Neural crest cell (in vitro differentiated cells): ENCODE measurements around the gene DOCK8. TPM values are rescaled to one million over a fixed set of nuclear protein-coding genes. Genes with fewer than 3 reads are reported as not detected.

Experiments used
- DNase-seq: peaks from one replicate; pipeline ENCODE4 v3.0.0; 2021; ENCODE audit warnings: low read depth, mixed read lengths, low spot score
- H3K27ac Mint-ChIP-seq: one replicate; pipeline ENCODE4 v1.8.0; 2021; ENCODE audit warnings: mild to moderate bottlenecking, mixed read lengths; ENCODE audit not compliant: unreplicated experiment
- H3K27me3 Mint-ChIP-seq: 2 replicates; pipeline ENCODE4 v1.8.0; 2021; ENCODE audit warnings: low read depth, mild to moderate bottlenecking, mixed read lengths
- H3K36me3 Mint-ChIP-seq: 2 replicates; pipeline ENCODE4 v1.8.0; 2021; ENCODE audit warnings: low read depth, mild to moderate bottlenecking, mixed read lengths
- H3K4me1 Mint-ChIP-seq: 2 replicates; pipeline ENCODE4 v1.8.0; 2021; ENCODE audit warnings: mixed read lengths
- H3K4me3 Mint-ChIP-seq: one replicate; pipeline ENCODE4 v1.8.0; 2021; ENCODE audit warnings: mild to moderate bottlenecking, mixed read lengths
- H3K9me3 Mint-ChIP-seq: 2 replicates; pipeline ENCODE4 v1.8.0; 2021; ENCODE audit warnings: mixed read lengths
- total RNA-seq: library from RNA; stranded (reverse); gene quantifications from 2 replicates; pipeline ENCODE4 v1.2.1, GENCODE V29; 2021
- TF ChIP-seq, protein P1 (sequence below): fragments of 200-600 bp; sonication (generic); conservative IDR thresholded peaks from 2 replicates; pipeline ENCODE4 v1.5.0; 2021; ENCODE audit warnings: antibody characterized with exemption, mild to moderate bottlenecking

Gene DOCK8
- total RNA-seq, 1 donor from 2014 or later: 0.58 TPM

DNA sequence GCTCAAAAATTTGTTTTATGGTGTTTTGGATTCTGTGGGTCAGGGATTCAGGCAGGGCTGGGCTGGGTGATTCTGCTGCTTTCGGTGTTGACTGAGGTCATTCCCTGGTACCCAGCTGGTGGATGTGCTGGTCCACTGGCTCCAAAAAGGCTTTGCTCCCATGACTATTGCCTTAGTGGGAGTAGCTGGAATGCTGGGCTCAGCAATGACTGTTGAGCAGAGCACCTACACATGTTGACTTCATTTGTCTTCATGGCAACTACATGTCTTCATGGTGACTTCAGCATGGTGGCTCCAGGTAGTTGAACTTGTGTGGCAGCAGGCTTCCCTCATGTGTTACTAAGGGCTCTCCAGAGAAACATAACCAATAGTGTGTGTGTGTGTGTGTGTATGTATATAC is 297.2 kb downstream of the DOCK8 start:
- no peak overlapping the region for H3K27ac Mint-ChIP-seq
- peaks cover 5% of the 10 kb centered on the region for H3K27me3 Mint-ChIP-seq
- peaks cover 4% of the 10 kb centered on the region for H3K36me3 Mint-ChIP-seq
- peaks cover 6% of the 10 kb centered on the region for H3K9me3 Mint-ChIP-seq
- peaks cover 7% of the 10 kb centered on the region for H3K4me1 Mint-ChIP-seq
- DNase-seq: no peak
- H3K4me3 Mint-ChIP-seq: no peak overlapping the region
- TF ChIP-seq, protein P1, sequence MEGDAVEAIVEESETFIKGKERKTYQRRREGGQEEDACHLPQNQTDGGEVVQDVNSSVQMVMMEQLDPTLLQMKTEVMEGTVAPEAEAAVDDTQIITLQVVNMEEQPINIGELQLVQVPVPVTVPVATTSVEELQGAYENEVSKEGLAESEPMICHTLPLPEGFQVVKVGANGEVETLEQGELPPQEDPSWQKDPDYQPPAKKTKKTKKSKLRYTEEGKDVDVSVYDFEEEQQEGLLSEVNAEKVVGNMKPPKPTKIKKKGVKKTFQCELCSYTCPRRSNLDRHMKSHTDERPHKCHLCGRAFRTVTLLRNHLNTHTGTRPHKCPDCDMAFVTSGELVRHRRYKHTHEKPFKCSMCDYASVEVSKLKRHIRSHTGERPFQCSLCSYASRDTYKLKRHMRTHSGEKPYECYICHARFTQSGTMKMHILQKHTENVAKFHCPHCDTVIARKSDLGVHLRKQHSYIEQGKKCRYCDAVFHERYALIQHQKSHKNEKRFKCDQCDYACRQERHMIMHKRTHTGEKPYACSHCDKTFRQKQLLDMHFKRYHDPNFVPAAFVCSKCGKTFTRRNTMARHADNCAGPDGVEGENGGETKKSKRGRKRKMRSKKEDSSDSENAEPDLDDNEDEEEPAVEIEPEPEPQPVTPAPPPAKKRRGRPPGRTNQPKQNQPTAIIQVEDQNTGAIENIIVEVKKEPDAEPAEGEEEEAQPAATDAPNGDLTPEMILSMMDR: no peak

DNA sequence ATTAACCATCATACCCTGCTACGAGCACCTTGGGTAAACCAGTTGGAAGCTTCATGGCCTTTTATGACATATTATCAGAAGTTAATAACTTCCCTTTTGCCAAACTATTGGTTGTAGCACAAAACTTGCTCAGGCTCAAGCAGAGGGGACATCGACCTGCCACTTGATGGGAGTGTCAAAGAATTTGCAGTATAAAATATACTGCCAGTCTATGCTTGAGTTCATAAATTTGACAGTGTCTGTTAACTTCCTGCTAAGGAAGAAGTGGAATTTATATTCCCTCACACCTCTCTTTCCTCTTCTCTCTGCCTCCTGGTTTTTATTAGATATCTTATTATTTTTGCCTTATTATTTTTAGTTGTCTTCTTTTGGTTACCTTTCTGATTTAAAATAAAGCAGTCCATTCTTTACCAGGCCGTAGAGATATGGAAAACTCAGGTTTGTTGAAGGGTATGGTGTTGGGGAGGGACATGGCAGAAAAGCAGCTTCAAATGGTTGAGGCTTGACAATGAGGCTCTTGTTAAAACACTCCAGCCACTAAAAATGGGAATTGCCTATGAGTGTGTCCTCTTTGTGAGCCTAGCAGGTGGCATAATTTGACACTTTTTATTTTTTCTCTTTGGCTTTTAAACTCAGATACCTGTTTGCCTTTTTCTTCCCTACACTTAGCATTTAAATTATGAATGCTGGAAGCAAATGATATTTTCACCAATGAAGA is 298.0 kb downstream of the DOCK8 start:
- TF ChIP-seq, protein P1: no peak
- H3K9me3 Mint-ChIP-seq: peaks cover 6% of the 10 kb centered on the region
- no peak for DNase-seq
- peaks cover 5% of the 10 kb centered on the region for H3K27me3 Mint-ChIP-seq
- H3K4me3 Mint-ChIP-seq: no peak overlapping the region
- peaks cover 4% of the 10 kb centered on the region for H3K36me3 Mint-ChIP-seq
- H3K4me1 Mint-ChIP-seq: peaks cover 7% of the 10 kb centered on the region
- H3K27ac Mint-ChIP-seq: no peak overlapping the region

Other genes with a start within 250 kb of the DOCK8 start
- gene WASHC1, start 185.4 kb upstream of the DOCK8 start, total RNA-seq: 18.4 and 18.5 TPM in 2 replicates
- 0.36 and 0.77 TPM in 2 replicates for gene FOXD4, start 96.4 kb upstream of the DOCK8 start, total RNA-seq
- gene ZNG1A, start 35.8 kb upstream of the DOCK8 start, total RNA-seq: 29.1 and 29.4 TPM in 2 replicates